Activated CD4-positive, alpha-beta T cell treated with anti-CD3 and anti-CD28 coated beads, Interleukin-2, amount 10 ng/mL, durations not matched to agents 24 days and 14 days (primary cell): ENCODE results near the gene DZIP1. TPM values are rescaled to one million over a fixed set of nuclear protein-coding genes. Genes with fewer than 3 reads are reported as not detected.

Source experiments
- DNase-seq: peaks from one replicate; pipeline ENCODE4 v3.0.0; 2022
- H3K27ac Mint-ChIP-seq: one replicate; pipeline ENCODE4 v1.8.0; 2022; ENCODE audit warnings: mild to moderate bottlenecking, mixed read lengths
- H3K27me3 Mint-ChIP-seq: one replicate; pipeline ENCODE4 v1.8.0; 2022; ENCODE audit warnings: mixed read lengths
- H3K36me3 Mint-ChIP-seq: one replicate; pipeline ENCODE4 v1.8.0; 2022; ENCODE audit warnings: low read depth, mild to moderate bottlenecking, mixed read lengths
- H3K4me1 Mint-ChIP-seq: one replicate; pipeline ENCODE4 v1.8.0; 2021; ENCODE audit warnings: mixed read lengths
- H3K4me3 Mint-ChIP-seq: one replicate; pipeline ENCODE4 v1.8.0; 2022; ENCODE audit warnings: mild to moderate bottlenecking, moderate library complexity, mixed read lengths
- H3K9me3 Mint-ChIP-seq: one replicate; pipeline ENCODE4 v1.8.0; 2021; ENCODE audit warnings: mixed read lengths
- intact Hi-C: fragments of 100-400 bp; cut with micrococcal nuclease; formaldehyde crosslinking; loops from one replicate; pipeline ENCODE4 v1.15.1; 2023
- total RNA-seq: library from RNA; stranded (reverse); gene quantifications from 2 replicates; pipeline ENCODE4 v1.2.3, GENCODE V29; 2022

The DZIP1 gene
- total RNA-seq, 1 donor from 2014 or later, result 0.12 TPM

- intact Hi-C loops, result no loop called here
- H3K9me3 Mint-ChIP-seq, result no peaks in the 10 kb centered on the region
- no peak overlapping the region for H3K4me3 Mint-ChIP-seq
- H3K36me3 Mint-ChIP-seq, result no peaks in the 10 kb centered on the region
- no peaks in the 10 kb centered on the region for H3K4me1 Mint-ChIP-seq
- H3K27me3 Mint-ChIP-seq, result peaks cover 14% of the 10 kb centered on the region
- no peak overlapping the region for H3K27ac Mint-ChIP-seq
- no peak for DNase-seq
These were observed 103.6 kb downstream of the DZIP1 start for GRCh38 chr13:95540888-95541287.

- H3K27ac Mint-ChIP-seq, result no peak overlapping the region
- H3K27me3 Mint-ChIP-seq, result peaks cover 23% of the 10 kb centered on the region
- H3K4me3 Mint-ChIP-seq, result no peak overlapping the region
- no peaks in the 10 kb centered on the region for H3K9me3 Mint-ChIP-seq
- H3K36me3 Mint-ChIP-seq, result no peaks in the 10 kb centered on the region
- intact Hi-C loops, result loop anchor here (1.0 to 2.0 kb wide), 2 partner anchors 124 to 298 kb away; no protein-coding TSS in a partner anchor
- H3K4me1 Mint-ChIP-seq, result peaks cover 7% of the 10 kb centered on the region
- no peak for DNase-seq
These were observed 107.8 kb downstream of the DZIP1 start for GRCh38 chr13:95536632-95537241.

- intact Hi-C loops, result no loop called here
- peaks cover 7% of the 10 kb centered on the region for H3K4me1 Mint-ChIP-seq
- H3K36me3 Mint-ChIP-seq, result no peaks in the 10 kb centered on the region
- no peaks in the 10 kb centered on the region for H3K9me3 Mint-ChIP-seq
- no peak overlapping the region for H3K27ac Mint-ChIP-seq
- no peak for DNase-seq
- no peak overlapping the region for H3K4me3 Mint-ChIP-seq
- H3K27me3 Mint-ChIP-seq, result peaks cover 25% of the 10 kb centered on the region
These were observed 109.3 kb downstream of the DZIP1 start for GRCh38 chr13:95535243-95535642.

GRCh38 chr13:95533545-95534160 is 110.9 kb downstream of the DZIP1 start:
- H3K36me3 Mint-ChIP-seq, result no peaks in the 10 kb centered on the region

GRCh38 chr13:95530178-95530577 is 114.3 kb downstream of the DZIP1 start:
- intact Hi-C loops, result no loop called here
- DNase-seq, result no peak
- Mint-ChIP-seq H3K27me3 (peaks cover 20% of the 10 kb centered on the region), H3K36me3 (no peaks in the 10 kb centered on the region), H3K9me3 (no peaks in the 10 kb centered on the region), H3K4me3 (no peak overlapping the region), H3K4me1 (peaks cover 3% of the 10 kb centered on the region), H3K27ac (no peak overlapping the region)

More at GRCh38 chr13:95533545-95534160, 110.9 kb downstream of the DZIP1 start:
- intact Hi-C loops, result no loop called here
- Mint-ChIP-seq H3K27me3 (peaks cover 26% of the 10 kb centered on the region), H3K27ac (no peak overlapping the region), H3K4me1 (peaks cover 7% of the 10 kb centered on the region), H3K4me3 (no peak overlapping the region), H3K9me3 (no peaks in the 10 kb centered on the region)
- no peak for DNase-seq

Other genes starting within 250 kb of the DZIP1 start
- not detected in 2 replicates for gene CLDN10, start 92.0 kb downstream of the DZIP1 start, total RNA-seq
- gene DNAJC3, start 32.4 kb upstream of the DZIP1 start, total RNA-seq, result 25.2 and 25.6 TPM in 2 replicates